GM23338 (cell line): ENCODE results near the gene AK2. TPM values are rescaled to one million over a fixed set of nuclear protein-coding genes. Genes with fewer than 3 reads are reported as not detected.

ENCODE experiments used
- ATAC-seq: fragments of 200-7000 bp; cut with Tn5 transposase; 3 replicates; pipeline ENCODE4 v1.9.1; 2020
- DNase-seq: peaks from one replicate; pipeline ENCODE4 v3.0.0-alpha.2; 2015; ENCODE audit warnings: low spot score
- H2AFZ ChIP-seq: fragments of 200-600 bp; sonication (generic); 2 replicates; pipeline ENCODE4 v1.8.0; 2016; ENCODE audit warnings: antibody characterized with exemption, mild to moderate bottlenecking, moderate library complexity
- H3F3A ChIP-seq: fragments of 200-600 bp; sonication (generic); replicated peaks from 2 replicates; pipeline ENCODE4 v1.8.0; 2017; ENCODE audit warnings: antibody characterized with exemption, mixed run types, low read depth
- H3K27ac ChIP-seq: fragments of 200-600 bp; sonication (generic); 2 replicates; pipeline ENCODE4 v1.6.1; 2016; ENCODE audit warnings: low read depth
- H3K27me3 ChIP-seq: fragments of 200-600 bp; sonication (generic); 2 replicates; pipeline ENCODE4 v1.8.0; 2016; ENCODE audit warnings: mild to moderate bottlenecking, mixed run types, moderate library complexity; ENCODE audit not compliant: insufficient read depth
- H3K36me3 ChIP-seq: fragments of 200-600 bp; sonication (generic); 2 replicates; pipeline ENCODE4 v1.8.0; 2016; ENCODE audit warnings: mild to moderate bottlenecking; ENCODE audit not compliant: insufficient read depth
- H3K4me1 ChIP-seq: fragments of 200-600 bp; sonication (generic); 2 replicates; pipeline ENCODE4 v1.8.0; 2016; ENCODE audit warnings: mild to moderate bottlenecking, moderate library complexity; ENCODE audit not compliant: insufficient read depth
- H3K4me2 ChIP-seq: fragments of 200-600 bp; sonication (generic); 2 replicates; pipeline ENCODE4 v1.7.1; 2017; ENCODE audit warnings: mixed run types
- H3K4me3 ChIP-seq: fragments of 200-600 bp; sonication (generic); 2 replicates; pipeline ENCODE4 v1.6.1; 2016; ENCODE audit warnings: mixed run types
- H3K79me2 ChIP-seq: fragments of 200-600 bp; sonication (generic); replicated peaks from 2 replicates; pipeline ENCODE4 v1.8.0; 2017; ENCODE audit warnings: mild to moderate bottlenecking; ENCODE audit not compliant: insufficient read depth
- H3K9me2 ChIP-seq: fragments of 200-600 bp; sonication (generic); 2 replicates; pipeline ENCODE4 v1.8.0; 2017; ENCODE audit not compliant: insufficient read depth
- H4K20me1 ChIP-seq: fragments of 200-600 bp; sonication (generic); replicated peaks from 2 replicates; pipeline ENCODE4 v1.8.0; 2017; ENCODE audit warnings: mild to moderate bottlenecking; ENCODE audit not compliant: insufficient read depth
- H3K27ac Mint-ChIP-seq: 2 replicates; pipeline ENCODE4 v1.8.0; 2020; ENCODE audit warnings: inconsistent platforms, mild to moderate bottlenecking, moderate library complexity, mixed read lengths
- H3K27me3 Mint-ChIP-seq: 3 replicates; pipeline ENCODE4 v1.8.0; 2022; ENCODE audit warnings: low read depth, mild to moderate bottlenecking, moderate library complexity, mixed read lengths, inconsistent platforms; ENCODE audit not compliant: insufficient read depth, poor library complexity
- H3K36me3 Mint-ChIP-seq: 3 replicates; pipeline ENCODE4 v1.8.0; 2021; ENCODE audit warnings: low read depth, mild to moderate bottlenecking, inconsistent platforms, moderate library complexity, mixed read lengths
- H3K4me1 Mint-ChIP-seq: 3 replicates; pipeline ENCODE4 v1.8.0; 2020; ENCODE audit warnings: mild to moderate bottlenecking, inconsistent platforms, mixed read lengths
- H3K4me3 Mint-ChIP-seq: 3 replicates; pipeline ENCODE4 v1.8.0; 2021; ENCODE audit warnings: moderate library complexity, mild to moderate bottlenecking, inconsistent platforms, mixed read lengths
- H3K9me3 Mint-ChIP-seq: 3 replicates; pipeline ENCODE4 v1.8.0; 2020; ENCODE audit warnings: moderate library complexity, mild to moderate bottlenecking, inconsistent platforms, mixed read lengths
- CREB1 ChIP-seq: fragments of 250-450 bp; sonication (Bioruptor Pico); IDR thresholded peaks from 2 replicates; pipeline ENCODE4 v1.5.0; 2020; ENCODE audit warnings: low read depth, mild to moderate bottlenecking, moderate library complexity
- CTCF ChIP-seq, 2 experiments: fragments of 200-600 bp in 1 of 2; sonication (generic) in 1 of 2; conservative IDR thresholded peaks; 2 replicates each; pipeline versions ENCODE4 v1.5.1 to v1.6.1; 2016 to 2017; ENCODE audit warnings: antibody characterized with exemption in 2 of 2, low read depth in 2 of 2, mild to moderate bottlenecking in 2 of 2, moderate library complexity in 1 of 2
- ETS1 ChIP-seq: IDR thresholded peaks from 2 replicates; pipeline ENCODE4 v1.6.1; 2016; ENCODE audit warnings: antibody characterized with exemption
- NANOG ChIP-seq: IDR thresholded peaks from 2 replicates; pipeline ENCODE4 v1.6.1; 2016; ENCODE audit warnings: antibody characterized with exemption, borderline replicate concordance
- POLR2AphosphoS5 ChIP-seq: IDR thresholded peaks from 2 replicates; pipeline ENCODE4 v1.6.1; 2016; ENCODE audit warnings: antibody characterized with exemption, low read depth
- STAT1 ChIP-seq: IDR thresholded peaks from one replicate; pipeline ENCODE4 v1.6.1; 2016; ENCODE audit warnings: antibody characterized with exemption; ENCODE audit not compliant: unreplicated experiment
- ZNF114 ChIP-seq: fragments of 250-450 bp; sonication (Bioruptor Pico); IDR thresholded peaks from 2 replicates; pipeline ENCODE4 v1.5.0; 2020; ENCODE audit warnings: mild to moderate bottlenecking, moderate library complexity
- ZNF331 ChIP-seq: fragments of 250-450 bp; sonication (Bioruptor Pico); IDR thresholded peaks from 2 replicates; pipeline ENCODE4 v1.5.0; 2020; ENCODE audit warnings: low read depth, mild to moderate bottlenecking, moderate library complexity
- ZNF462 ChIP-seq: fragments of 250-450 bp; sonication (Bioruptor Pico); IDR thresholded peaks from 2 replicates; pipeline ENCODE4 v1.5.0; 2020; ENCODE audit warnings: mild to moderate bottlenecking, moderate library complexity
- polyA plus RNA-seq: library from polyadenylated mRNA; unstranded; fragments of >200 nt; fragmentation: Nextera tagmentation; extraction: Ambion mirVana; gene quantifications from 2 replicates; pipeline ENCODE4 v1.2.1, GENCODE V29; 2016
- total RNA-seq: library from RNA; depleted of rRNA; stranded (reverse); fragments of >200 nt; shearing (Covaris generic); gene quantifications from 2 replicates; pipeline ENCODE4 v1.2.3, GENCODE V29; 2014

The AK2 gene
- total and polyA plus RNA-seq, 2 experiments from 2014 or later = 125 to 142 TPM

GRCh38 chr1:32962248-32962896 is 74.3 kb downstream of the AK2 start:
- Histone ChIP-seq H3K4me1 (peaks cover 20% of the 10 kb centered on the region), H2AFZ (no peak overlapping the region), H3K36me3 (no peaks in the 10 kb centered on the region), H3K4me3 (peak overlapping the region; percentile 82), H3K9me2 (peaks cover 3% of the 10 kb centered on the region; the same call in 1 of the 2 replicates), H3K27me3 (peaks cover 15% of the 10 kb centered on the region), H4K20me1 (peaks cover 18% of the 10 kb centered on the region), H3K4me2 (peak overlapping the region; percentile 90), H3K79me2 (peaks cover 42% of the 10 kb centered on the region), H3K27ac (no peak overlapping the region), H3F3A (no peaks in the 10 kb centered on the region)
- H3K36me3 Mint-ChIP-seq = no peaks in the 10 kb centered on the region; the same call in 2 of the 3 replicates
- TF ChIP-seq CREB1 (CRISPR knock-in tag) = no peak
- no peak for TF ChIP-seq CTCF (conservative IDR thresholded peaks at IDR 0.05; ENCODE audit: low read depth in 2 of 2)
- no peak overlapping the region for H3K27ac Mint-ChIP-seq
- H3K27me3 Mint-ChIP-seq = peaks cover 24% of the 10 kb centered on the region
- DNase-seq (no peak), ATAC-seq (no peak)
- H3K9me3 Mint-ChIP-seq = no peaks in the 10 kb centered on the region; the same call in 2 of the 3 replicates
- H3K4me3 Mint-ChIP-seq = peak overlapping the region; percentile 80
- H3K4me1 Mint-ChIP-seq = peaks cover 18% of the 10 kb centered on the region

- Histone ChIP-seq H3K36me3 (no peaks in the 10 kb centered on the region), H3K4me1 (peaks cover 20% of the 10 kb centered on the region), H2AFZ (no peak overlapping the region), H3K27me3 (peaks cover 11% of the 10 kb centered on the region), H3K9me2 (peaks cover 3% of the 10 kb centered on the region; the same call in 1 of the 2 replicates), H3K4me2 (no peak overlapping the region), H3F3A (no peaks in the 10 kb centered on the region), H3K79me2 (peaks cover 56% of the 10 kb centered on the region), H4K20me1 (peaks cover 18% of the 10 kb centered on the region), H3K27ac (no peak overlapping the region), H3K4me3 (no peak overlapping the region)
- peaks cover 18% of the 10 kb centered on the region for H3K4me1 Mint-ChIP-seq
- DNase-seq = no peak
- H3K4me3 Mint-ChIP-seq = no peak overlapping the region
- H3K27me3 Mint-ChIP-seq = peaks cover 17% of the 10 kb centered on the region
- no peak for ATAC-seq
- no peaks in the 10 kb centered on the region; the same call in 2 of the 3 replicates for H3K9me3 Mint-ChIP-seq
- no peak overlapping the region for H3K27ac Mint-ChIP-seq
- TF ChIP-seq ZNF114 (CRISPR knock-in tag) = no peak
- TF ChIP-seq ETS1 = no peak
- no peak for TF ChIP-seq ZNF331 (CRISPR knock-in tag)
- TF ChIP-seq NANOG = no peak
- TF ChIP-seq POLR2AphosphoS5 = no peak
- TF ChIP-seq ZNF462 (CRISPR knock-in tag) = no peak
- no peak for TF ChIP-seq CREB1 (CRISPR knock-in tag)
- no peak for TF ChIP-seq STAT1
- no peaks in the 10 kb centered on the region; the same call in 2 of the 3 replicates for H3K36me3 Mint-ChIP-seq
Observed at GRCh38 chr1:32960819-32961355, 75.8 kb downstream of the AK2 start.
